GM23248 (cell line): ENCODE data around the gene DNAJC24. TPM values are rescaled to one million over a fixed set of nuclear protein-coding genes. Genes with fewer than 3 reads are reported as not detected.

Experiments used
- DNase-seq: peaks from one replicate; pipeline ENCODE4 v3.0.0-alpha.2; 2015
- H2AFZ ChIP-seq: fragments of 200-600 bp; sonication (generic); 2 replicates; pipeline ENCODE4 v1.6.1; 2016; ENCODE audit warnings: antibody characterized with exemption
- H3F3A ChIP-seq: fragments of 200-600 bp; sonication (generic); 2 replicates; pipeline ENCODE4 v1.6.1; 2016; ENCODE audit warnings: mild to moderate bottlenecking, antibody characterized with exemption, mixed run types; ENCODE audit not compliant: insufficient read depth
- H3K27ac ChIP-seq: fragments of 200-600 bp; sonication (generic); 2 replicates; pipeline ENCODE4 v1.5.1; 2016; ENCODE audit warnings: mild to moderate bottlenecking
- H3K27me3 ChIP-seq: fragments of 200-600 bp; sonication (generic); replicated peaks from 2 replicates; pipeline ENCODE4 v1.6.1; 2016; ENCODE audit warnings: mild to moderate bottlenecking; ENCODE audit not compliant: insufficient read depth
- H3K36me3 ChIP-seq: fragments of 200-600 bp; sonication (generic); 2 replicates; pipeline ENCODE4 v1.6.1; 2016; ENCODE audit warnings: low read depth, mild to moderate bottlenecking
- H3K4me1 ChIP-seq: fragments of 200-600 bp; sonication (generic); 2 replicates; pipeline ENCODE4 v1.6.1; 2016; ENCODE audit warnings: mild to moderate bottlenecking; ENCODE audit not compliant: insufficient read depth
- H3K4me2 ChIP-seq: fragments of 200-600 bp; sonication (generic); one replicate; pipeline ENCODE4 v1.6.1; 2016; ENCODE audit warnings: mild to moderate bottlenecking; ENCODE audit not compliant: unreplicated experiment
- H3K4me3 ChIP-seq: fragments of 200-600 bp; sonication (generic); 2 replicates; pipeline ENCODE4 v1.5.1; 2016; ENCODE audit warnings: mild to moderate bottlenecking
- H3K79me2 ChIP-seq: fragments of 200-600 bp; sonication (generic); 2 replicates; pipeline ENCODE4 v1.6.1; 2016; ENCODE audit warnings: mild to moderate bottlenecking; ENCODE audit not compliant: insufficient read depth
- H3K9ac ChIP-seq: fragments of 200-600 bp; sonication (generic); 2 replicates; pipeline ENCODE4 v1.6.1; 2016; ENCODE audit warnings: mild to moderate bottlenecking
- H3K9me2 ChIP-seq: fragments of 200-600 bp; sonication (generic); 2 replicates; pipeline ENCODE4 v1.6.1; 2016; ENCODE audit warnings: mixed run types, mild to moderate bottlenecking, moderate library complexity; ENCODE audit not compliant: insufficient read depth
- H3K9me3 ChIP-seq: fragments of 200-600 bp; sonication (generic); one replicate; pipeline ENCODE4 v1.6.1; 2017; ENCODE audit warnings: low read depth
- H4K20me1 ChIP-seq: fragments of 200-600 bp; sonication (generic); 2 replicates; pipeline ENCODE4 v1.6.0; 2016; ENCODE audit not compliant: insufficient read depth
- EZH2 ChIP-seq: fragments of 200-600 bp; sonication (generic); IDR thresholded peaks from 2 replicates; pipeline ENCODE4 v1.6.1; 2018; ENCODE audit warnings: antibody characterized with exemption, mild to moderate bottlenecking; ENCODE audit not compliant: insufficient read depth, poor library complexity, severe bottlenecking
- EZH2phosphoT487 ChIP-seq: fragments of 200-600 bp; sonication (generic); IDR thresholded peaks from 2 replicates; pipeline ENCODE4 v1.6.1; 2018; ENCODE audit warnings: antibody characterized with exemption, moderate library complexity, mild to moderate bottlenecking, low read depth; ENCODE audit not compliant: insufficient read depth
- WGBS, 2 experiments: methylation state at CpG; one replicate each; pipeline ENCODE4 v1.1.6; 2015 to 2017; ENCODE audit warnings: low lambda C conversion rate in 2 of 2, low coverage in 1 of 2; ENCODE audit errors: missing lambda C conversion rate in 2 of 2; 5-methylcytosine and 5-hydroxymethylcytosine counted together
- in situ Hi-C: fragments of 300-500 bp; cut with MboI; formaldehyde crosslinking; loops from 2 replicates; pipeline ENCODE4 v1.15.0; 2020
- polyA plus RNA-seq: library from polyadenylated mRNA; unstranded; fragments of >200 nt; fragmentation: Nextera tagmentation; extraction: Ambion mirVana; gene quantifications from 2 replicates; pipeline ENCODE4 v1.2.1, GENCODE V29; 2016
- total RNA-seq: library from RNA; depleted of rRNA; stranded (reverse); fragments of >200 nt; shearing (Covaris generic); gene quantifications from 2 replicates; pipeline ENCODE4 v1.2.3, GENCODE V29; 2014

Gene DNAJC24
- total and polyA plus RNA-seq, 2 experiments from 2014 or later, result 13.3 to 22.6 TPM

- TF ChIP-seq EZH2, result no peak
- no peak for TF ChIP-seq EZH2phosphoT487
- Histone ChIP-seq H3K9ac (no peak overlapping the region), H3K9me3 (no peaks in the 10 kb centered on the region), H3K4me2 (no peak overlapping the region), H3K27ac (no peak overlapping the region), H3K4me3 (no peak overlapping the region), H3K79me2 (no peaks in the 10 kb centered on the region), H3K36me3 (no peaks in the 10 kb centered on the region), H4K20me1 (no peaks in the 10 kb centered on the region), H2AFZ (no peak overlapping the region), H3K9me2 (no peaks in the 10 kb centered on the region), H3K27me3 (no peaks in the 10 kb centered on the region), H3K4me1 (no peaks in the 10 kb centered on the region), H3F3A (no peaks in the 10 kb centered on the region)
- in situ Hi-C loops, result no loop called here
- DNase-seq, result no peak
- 97 to 100% methylated on average over 1 of the region's 1 CpG for WGBS, 2 experiments
These were observed 50.0 kb downstream of the DNAJC24 start for GRCh38 chr11:31419669-31420068.

- Histone ChIP-seq H3K27ac (no peak overlapping the region), H2AFZ (no peak overlapping the region), H3K4me3 (no peak overlapping the region), H4K20me1 (no peaks in the 10 kb centered on the region), H3K4me1 (no peaks in the 10 kb centered on the region), H3K9me3 (no peaks in the 10 kb centered on the region), H3F3A (no peaks in the 10 kb centered on the region), H3K36me3 (no peaks in the 10 kb centered on the region), H3K79me2 (no peaks in the 10 kb centered on the region), H3K4me2 (no peak overlapping the region), H3K27me3 (no peaks in the 10 kb centered on the region), H3K9me2 (no peaks in the 10 kb centered on the region), H3K9ac (no peak overlapping the region)
- in situ Hi-C loops, result no loop called here
- no peak for TF ChIP-seq EZH2phosphoT487
- TF ChIP-seq EZH2, result no peak
- WGBS, 2 experiments, result 57 to 62% methylated on average over 2 of the region's 2 CpGs
- DNase-seq, result no peak
These were observed 52.2 kb downstream of the DNAJC24 start for GRCh38 chr11:31421820-31422219.

GRCh38 chr11:31422703-31423102, 53.0 kb downstream of the DNAJC24 start:
- 97 to 100% methylated on average over 1 of the region's 1 CpG for WGBS, 2 experiments
- no peaks in the 10 kb centered on the region for H3K4me1 ChIP-seq
- TF ChIP-seq EZH2phosphoT487 (no peak), EZH2 (no peak)
- H4K20me1 ChIP-seq, result no peaks in the 10 kb centered on the region
- no peak for DNase-seq
- H3K9me3 ChIP-seq, result no peaks in the 10 kb centered on the region
- no peak overlapping the region for H3K27ac ChIP-seq
- no peaks in the 10 kb centered on the region for H3K27me3 ChIP-seq
- no peaks in the 10 kb centered on the region for H3K9me2 ChIP-seq
- H3K36me3 ChIP-seq, result no peaks in the 10 kb centered on the region
- in situ Hi-C loops, result no loop called here
- no peaks in the 10 kb centered on the region for H3F3A ChIP-seq
- H3K79me2 ChIP-seq, result no peaks in the 10 kb centered on the region
- H3K4me2 ChIP-seq, result no peak overlapping the region
- no peak overlapping the region for H2AFZ ChIP-seq
- H3K4me3 ChIP-seq, result no peak overlapping the region
- no peak overlapping the region for H3K9ac ChIP-seq

GRCh38 chr11:31424652-31425051, 55.0 kb downstream of the DNAJC24 start:
- no peaks in the 10 kb centered on the region for H3K9me3 ChIP-seq
- H3K36me3 ChIP-seq, result no peaks in the 10 kb centered on the region; the same call in 1 of the 2 replicates
- H4K20me1 ChIP-seq, result no peaks in the 10 kb centered on the region
- no peaks in the 10 kb centered on the region for H3K9me2 ChIP-seq
- H3K9ac ChIP-seq, result no peak overlapping the region
- no peak overlapping the region for H3K4me2 ChIP-seq
- no peaks in the 10 kb centered on the region for H3F3A ChIP-seq
- no peak overlapping the region for H3K4me3 ChIP-seq
- TF ChIP-seq EZH2phosphoT487, result no peak
- TF ChIP-seq EZH2, result no peak
- H3K27ac ChIP-seq, result no peak overlapping the region
- in situ Hi-C loops, result no loop called here
- no peaks in the 10 kb centered on the region for H3K4me1 ChIP-seq
- no peak overlapping the region for H2AFZ ChIP-seq
- no peak for DNase-seq
- no peaks in the 10 kb centered on the region for H3K27me3 ChIP-seq
- no peaks in the 10 kb centered on the region for H3K79me2 ChIP-seq

- H4K20me1 ChIP-seq, result no peaks in the 10 kb centered on the region
- 97 to 100% methylated on average over 1 of the region's 1 CpG for WGBS, 2 experiments
These were observed 64.2 kb downstream of the DNAJC24 start for GRCh38 chr11:31433851-31434250.

More at GRCh38 chr11:31433851-31434250, 64.2 kb downstream of the DNAJC24 start:
- Histone ChIP-seq H3K4me2 (no peak overlapping the region), H3K9me3 (no peaks in the 10 kb centered on the region), H3K79me2 (no peaks in the 10 kb centered on the region), H3K9ac (no peak overlapping the region), H3F3A (peaks cover 24% of the 10 kb centered on the region), H3K27me3 (no peaks in the 10 kb centered on the region), H3K9me2 (no peaks in the 10 kb centered on the region), H2AFZ (no peak overlapping the region), H3K36me3 (no peaks in the 10 kb centered on the region; the same call in 1 of the 2 replicates), H3K4me3 (no peak overlapping the region), H3K27ac (no peak overlapping the region), H3K4me1 (peaks cover 16% of the 10 kb centered on the region)
- DNase-seq, result no peak
- no peak for TF ChIP-seq EZH2phosphoT487
- TF ChIP-seq EZH2, result no peak
- in situ Hi-C loops, result no loop called here
